Keratinocyte (primary cell): ENCODE results near the gene EDN2. TPM values are rescaled to one million over a fixed set of nuclear protein-coding genes. Genes with fewer than 3 reads are reported as not detected.

ENCODE experiments used
- DNase-seq: peaks from one replicate; pipeline ENCODE4 v3.0.0-alpha.2; 2011; ENCODE audit warnings: low read depth, missing footprints, low spot score
- FAIRE-seq: peaks from 2 replicates; lab custom pipeline; 2011; peaks lifted over from hg19 to GRCh38; lab: Jason Lieb, UNC
- H2AFZ ChIP-seq: 2 replicates; pipeline ENCODE4 v1.6.0; 2012; ENCODE audit warnings: low read length, control low read depth, inconsistent platforms; ENCODE audit not compliant: control insufficient read depth
- H3K27ac ChIP-seq: 2 replicates; pipeline ENCODE4 v1.5.1; 2011; ENCODE audit warnings: low read length; ENCODE audit not compliant: control insufficient read depth, insufficient read depth
- H3K27me3 ChIP-seq: 3 replicates; pipeline ENCODE4 v1.6.0; 2011; ENCODE audit warnings: low read length; ENCODE audit not compliant: control insufficient read depth, insufficient read depth; ENCODE audit errors: extremely low read depth
- H3K36me3 ChIP-seq, 2 experiments: 2 replicates in 1 of 2; 3 replicates in 1 of 2; pipeline ENCODE4 v1.5.1; 2011; ENCODE audit warnings: low read length in 2 of 2, mild to moderate bottlenecking in 1 of 2; ENCODE audit not compliant: control insufficient read depth in 2 of 2, insufficient read depth in 2 of 2; ENCODE audit errors: extremely low read depth in 1 of 2
- H3K4me1 ChIP-seq: 3 replicates; pipeline ENCODE4 v1.5.1; 2011; ENCODE audit warnings: low read length; ENCODE audit not compliant: control insufficient read depth, insufficient read depth; ENCODE audit errors: extremely low read depth
- H3K4me2 ChIP-seq: 3 replicates; pipeline ENCODE4 v1.6.0; 2011; ENCODE audit warnings: low read depth, low read length; ENCODE audit not compliant: control insufficient read depth, insufficient read depth; ENCODE audit errors: extremely low read depth
- H3K4me3 ChIP-seq, 3 experiments: fragments of 200-600 bp in 1 of 3; sonication (generic) in 1 of 3; 2 replicates in 2 of 3; 3 replicates in 1 of 3; pipeline ENCODE4 v1.5.1; 2011 to 2016; ENCODE audit warnings: low read length in 3 of 3, mild to moderate bottlenecking in 3 of 3, control low read depth in 2 of 3, inconsistent platforms in 1 of 3, low read depth in 1 of 3, mixed read lengths in 1 of 3, mixed run types in 1 of 3, moderate library complexity in 1 of 3; ENCODE audit not compliant: control insufficient read depth in 2 of 3, insufficient read depth in 2 of 3; ENCODE audit errors: extremely low read depth in 1 of 3
- H3K79me2 ChIP-seq: 2 replicates; pipeline ENCODE4 v1.6.0; 2012; ENCODE audit warnings: low read length; ENCODE audit not compliant: control insufficient read depth, insufficient read depth
- H3K9ac ChIP-seq: 3 replicates; pipeline ENCODE4 v1.6.0; 2011; ENCODE audit warnings: low read length; ENCODE audit not compliant: control insufficient read depth, insufficient read depth; ENCODE audit errors: extremely low read depth
- H3K9me1 ChIP-seq: 3 replicates; pipeline ENCODE4 v1.6.0; 2011; ENCODE audit warnings: low read length; ENCODE audit not compliant: control insufficient read depth, insufficient read depth; ENCODE audit errors: extremely low read depth
- H3K9me3 ChIP-seq: 2 replicates; pipeline ENCODE4 v1.5.1; 2012; ENCODE audit warnings: low read depth, low read length; ENCODE audit not compliant: control insufficient read depth
- H4K20me1 ChIP-seq: 3 replicates; pipeline ENCODE4 v1.6.0; 2011; ENCODE audit warnings: low read length; ENCODE audit not compliant: control insufficient read depth, insufficient read depth; ENCODE audit errors: extremely low read depth
- EZH2 ChIP-seq: IDR thresholded peaks from one replicate; pipeline ENCODE4 v1.6.1; 2012; ENCODE audit warnings: inconsistent platforms, mild to moderate bottlenecking, low read length, moderate library complexity
- dilution Hi-C: fragments of 300-500 bp; cut with MboI; formaldehyde crosslinking; loops from one replicate; pipeline ENCODE4 v1.7.0; 2020; ENCODE audit warnings: low sequenced_read_pairs; ENCODE audit not compliant: extremely low pct_ligation_motif_present
- polyA plus RNA-seq, 5 experiments: library from polyadenylated mRNA; depleted of rRNA in 3 of 5; stranded (reverse) in 3 of 5; stranded (forward) in 1 of 5; unstranded in 1 of 5; fragments of >200 nt; gene quantifications; 1 replicate in 1 of 5; 2 replicates in 3 of 5; 3 replicates in 1 of 5; pipeline versions ENCODE4 v1.2.1 to v1.2.3, GENCODE V29; 2011 to 2012; ENCODE audit warnings: missing spikeins in 2 of 5, low read depth in 1 of 5, low replicate concordance in 1 of 5
- TF ChIP-seq, protein P1 (sequence below), 3 experiments: IDR thresholded peaks in 1 of 3; conservative IDR thresholded peaks in 1 of 3; optimal IDR thresholded peaks in 1 of 3; 2 replicates in 2 of 3; 3 replicates in 1 of 3; pipeline versions ENCODE3 to v1.5.1; 2011; ENCODE audit warnings: low read length in 3 of 3, mild to moderate bottlenecking in 3 of 3, moderate library complexity in 2 of 3, control low read depth in 1 of 3, inconsistent platforms in 1 of 3; ENCODE audit not compliant: insufficient read depth in 2 of 3; ENCODE audit errors: extremely low read depth in 1 of 3

Gene EDN2
- polyA plus RNA-seq, 1 donor (not counting 4 experiments of a cell fraction or from before 2014, with no cell fraction given), result 0.34 TPM

- Histone ChIP-seq H3K4me1 (peaks cover 12% of the 10 kb centered on the region), H3K4me3 (no peak overlapping the region), H2AFZ (no peak overlapping the region), H3K27me3 (peaks cover 25% of the 10 kb centered on the region), H3K9ac (no peak overlapping the region), H3K9me1 (no peaks in the 10 kb centered on the region), H3K4me2 (no peak overlapping the region), H3K9me3 (no peaks in the 10 kb centered on the region), H3K36me3 (no peaks in the 10 kb centered on the region), H3K27ac (no peak overlapping the region), H4K20me1 (no peaks in the 10 kb centered on the region), H3K79me2 (no peaks in the 10 kb centered on the region)
- no peak for DNase-seq
- dilution Hi-C loops, result no loop called here
- TF ChIP-seq, protein P1, sequence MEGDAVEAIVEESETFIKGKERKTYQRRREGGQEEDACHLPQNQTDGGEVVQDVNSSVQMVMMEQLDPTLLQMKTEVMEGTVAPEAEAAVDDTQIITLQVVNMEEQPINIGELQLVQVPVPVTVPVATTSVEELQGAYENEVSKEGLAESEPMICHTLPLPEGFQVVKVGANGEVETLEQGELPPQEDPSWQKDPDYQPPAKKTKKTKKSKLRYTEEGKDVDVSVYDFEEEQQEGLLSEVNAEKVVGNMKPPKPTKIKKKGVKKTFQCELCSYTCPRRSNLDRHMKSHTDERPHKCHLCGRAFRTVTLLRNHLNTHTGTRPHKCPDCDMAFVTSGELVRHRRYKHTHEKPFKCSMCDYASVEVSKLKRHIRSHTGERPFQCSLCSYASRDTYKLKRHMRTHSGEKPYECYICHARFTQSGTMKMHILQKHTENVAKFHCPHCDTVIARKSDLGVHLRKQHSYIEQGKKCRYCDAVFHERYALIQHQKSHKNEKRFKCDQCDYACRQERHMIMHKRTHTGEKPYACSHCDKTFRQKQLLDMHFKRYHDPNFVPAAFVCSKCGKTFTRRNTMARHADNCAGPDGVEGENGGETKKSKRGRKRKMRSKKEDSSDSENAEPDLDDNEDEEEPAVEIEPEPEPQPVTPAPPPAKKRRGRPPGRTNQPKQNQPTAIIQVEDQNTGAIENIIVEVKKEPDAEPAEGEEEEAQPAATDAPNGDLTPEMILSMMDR (optimal IDR thresholded peaks at IDR 0.05 in 1 of 3, IDR thresholded peaks at IDR 0.05 in 1 of 3, conservative IDR thresholded peaks at IDR 0.05 in 1 of 3; ENCODE audit: extremely low read depth in 1 of 3, insufficient read depth in 2 of 3, low read length in 3 of 3), result no peak
- no peak for TF ChIP-seq EZH2
- FAIRE-seq, result no peak
Measured at GRCh38 chr1:41430582-41430981, 53.9 kb downstream of the EDN2 start.

GRCh38 chr1:41430069-41430468 lies 54.4 kb downstream of the EDN2 start:
- no peak for TF ChIP-seq EZH2
- TF ChIP-seq, protein P1 (optimal IDR thresholded peaks at IDR 0.05 in 1 of 3, IDR thresholded peaks at IDR 0.05 in 1 of 3, conservative IDR thresholded peaks at IDR 0.05 in 1 of 3; ENCODE audit: extremely low read depth in 1 of 3, insufficient read depth in 2 of 3, low read length in 3 of 3), result no peak
- Histone ChIP-seq H3K9me3 (no peaks in the 10 kb centered on the region), H2AFZ (no peak overlapping the region), H3K27me3 (peaks cover 20% of the 10 kb centered on the region), H4K20me1 (no peaks in the 10 kb centered on the region), H3K4me2 (no peak overlapping the region), H3K4me3 (no peak overlapping the region), H3K9ac (no peak overlapping the region), H3K36me3 (no peaks in the 10 kb centered on the region), H3K79me2 (no peaks in the 10 kb centered on the region), H3K9me1 (no peaks in the 10 kb centered on the region), H3K4me1 (peaks cover 12% of the 10 kb centered on the region), H3K27ac (no peak overlapping the region)
- FAIRE-seq (no peak), DNase-seq (no peak)
- dilution Hi-C loops, result no loop called here
